Neural cell (in vitro differentiated cells): Measurements from ENCODE around the gene EVC.

Experiments used
- CTCF ChIP-seq: fragments of 450-650 bp; IDR thresholded peaks from 2 replicates; pipeline ENCODE4 v1.5.1; 2014; ENCODE audit warnings: antibody characterized with exemption, mild to moderate bottlenecking, moderate library complexity; ENCODE audit not compliant: poor library complexity, severe bottlenecking
- EP300 ChIP-seq: fragments of 450-650 bp; conservative IDR thresholded peaks from 2 replicates; pipeline ENCODE4 v1.6.1; 2014; ENCODE audit warnings: antibody characterized with exemption, mild to moderate bottlenecking, moderate library complexity; ENCODE audit not compliant: poor library complexity, severe bottlenecking
- EZH2 ChIP-seq: fragments of 200-600, 300-800 bp; shearing (Covaris generic), sonication (generic); IDR thresholded peaks from 2 replicates; pipeline ENCODE4 v1.6.1; 2014; ENCODE audit warnings: antibody characterized with exemption, low read length, borderline replicate concordance, mild to moderate bottlenecking; ENCODE audit not compliant: insufficient read depth, poor library complexity, severe bottlenecking
- POLR2AphosphoS5 ChIP-seq: IDR thresholded peaks from 2 replicates; pipeline ENCODE4 v1.6.1; 2012
- RAD21 ChIP-seq: fragments of 450-650 bp; conservative IDR thresholded peaks from 2 replicates; pipeline ENCODE4 v1.6.1; 2014; ENCODE audit warnings: antibody characterized with exemption, mild to moderate bottlenecking, moderate library complexity
- REST ChIP-seq: IDR thresholded peaks from 2 replicates; pipeline ENCODE4 v1.6.1; 2012; ENCODE audit warnings: borderline replicate concordance
- SMC3 ChIP-seq: fragments of 450-650 bp; conservative IDR thresholded peaks from 2 replicates; pipeline ENCODE4 v1.6.1; 2014; ENCODE audit warnings: antibody characterized with exemption, mild to moderate bottlenecking, moderate library complexity; ENCODE audit not compliant: poor library complexity
- TAF1 ChIP-seq: IDR thresholded peaks from 2 replicates; pipeline ENCODE4 v1.6.1; 2012; ENCODE audit warnings: low read depth

DNA sequence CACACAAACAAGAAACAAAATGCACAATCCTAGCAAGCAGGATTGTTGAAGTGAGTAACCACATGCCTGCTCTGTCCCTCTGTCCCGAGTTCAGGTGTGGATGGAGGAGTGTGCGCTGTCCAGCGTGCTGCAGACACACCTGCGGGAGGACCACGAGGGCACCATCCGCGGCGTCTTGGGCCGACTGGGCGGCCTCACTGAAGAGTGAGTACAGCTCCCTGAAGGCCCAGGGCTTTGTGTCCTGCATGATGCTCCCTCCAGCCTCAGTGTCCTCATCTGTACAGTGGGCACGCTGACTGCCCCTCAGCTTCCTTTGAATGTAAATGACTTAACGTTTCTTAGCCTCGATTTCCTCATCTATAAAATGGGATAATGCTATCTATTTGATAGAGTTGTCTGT, 82.5 kb downstream of the EVC start:
- TF ChIP-seq CTCF, result no peak
- no peak for TF ChIP-seq SMC3
- TF ChIP-seq POLR2AphosphoS5, result no peak
- TF ChIP-seq EZH2, result no peak
- TF ChIP-seq TAF1, result no peak
- no peak for TF ChIP-seq REST
- no peak for TF ChIP-seq RAD21
- no peak for TF ChIP-seq EP300
